Thoracic aorta (tissue), 2 donors: ENCODE data around the gene KLHL28. TPM values are rescaled to one million over a fixed set of nuclear protein-coding genes. Genes with fewer than 3 reads are reported as not detected.

Source experiments
- ATAC-seq: fragments of 150-250 bp; one replicate; pipeline ENCODE4 v1.8.0; 2017; ENCODE audit warnings: low read depth; ENCODE audit not compliant: insufficient number of reproducible peaks, low FRiP score
- DNase-seq: peaks from one replicate; pipeline ENCODE4 v3.0.0-alpha.2; 2020; ENCODE audit warnings: low spot score
- H3K27ac ChIP-seq, 2 donors: fragments of 200-600 bp; sonication (generic); 1 replicate in 1 of 2; 2 replicates in 1 of 2; pipeline ENCODE4 v1.5.1; 2016; ENCODE audit warnings: mild to moderate bottlenecking in 2 of 2, moderate library complexity in 2 of 2
- H3K27me3 ChIP-seq: fragments of 200-600 bp; sonication (generic); replicated peaks from 2 replicates; pipeline ENCODE4 v1.6.0; 2016; ENCODE audit warnings: mild to moderate bottlenecking; ENCODE audit not compliant: insufficient read depth
- H3K36me3 ChIP-seq: fragments of 200-600 bp; sonication (generic); one replicate; pipeline ENCODE4 v1.5.1; 2016
- H3K4me1 ChIP-seq, 2 donors: fragments of 200-600 bp; sonication (generic); 1 replicate in 1 of 2; 2 replicates in 1 of 2; pipeline versions ENCODE4 v1.5.1 to v1.6.0; 2016; ENCODE audit warnings: low read depth in 2 of 2, mild to moderate bottlenecking in 1 of 2; ENCODE audit not compliant: control insufficient read depth in 1 of 2
- H3K4me3 ChIP-seq: fragments of 200-600 bp; sonication (generic); 2 replicates; pipeline ENCODE4 v1.5.1; 2016; ENCODE audit warnings: mild to moderate bottlenecking
- H3K9me3 ChIP-seq: fragments of 200-600 bp; sonication (generic); 2 replicates; pipeline ENCODE4 v1.5.1; 2016
- CTCF ChIP-seq: fragments of 200-600 bp; sonication (generic); IDR thresholded peaks from one replicate; pipeline ENCODE4 v1.5.1; 2019; ENCODE audit warnings: antibody characterized with exemption
- total RNA-seq, 2 donors: library from RNA; depleted of rRNA; stranded (reverse); fragments of >200 nt; gene quantifications; one replicate each; pipeline versions ENCODE4 v1.1.0 to v1.2.3, GENCODE V29; 2016

KLHL28 gene
- total RNA-seq, 2 donors from 2014 or later: 9.6 to 11.0 TPM

GRCh38 chr14:44941591-44941990 is 20.2 kb downstream of the KLHL28 start:
- no peak for ATAC-seq
- no peak for DNase-seq
- Histone ChIP-seq H3K9me3 (no peaks in the 10 kb centered on the region), H3K4me3 (no peak overlapping the region), H3K27ac (no peak overlapping the region), H3K4me1 (peaks cover 0 to 5% of the 10 kb centered on the region in 2 donors), H3K27me3 (no peaks in the 10 kb centered on the region), H3K36me3 (peaks cover 14% of the 10 kb centered on the region)
- no peak for TF ChIP-seq CTCF

- no peaks in the 10 kb centered on the region for H3K9me3 ChIP-seq
- H3K4me3 ChIP-seq: no peak overlapping the region
- peaks cover 0 to 5% of the 10 kb centered on the region in 2 donors for H3K4me1 ChIP-seq
- no peak for ATAC-seq
- no peak for DNase-seq
- peaks cover 14% of the 10 kb centered on the region for H3K36me3 ChIP-seq
- no peaks in the 10 kb centered on the region for H3K27me3 ChIP-seq
- H3K27ac ChIP-seq: no peak overlapping the region
- no peak for TF ChIP-seq CTCF
Observed at GRCh38 chr14:44940944-44941343, 20.8 kb downstream of the KLHL28 start.

- DNase-seq (no peak), ATAC-seq (no peak)
- TF ChIP-seq CTCF: no peak
- no peaks in the 10 kb centered on the region for H3K9me3 ChIP-seq
- no peak overlapping the region for H3K27ac ChIP-seq
- H3K4me1 ChIP-seq: peaks cover 0 to 5% of the 10 kb centered on the region in 2 donors
- peaks cover 11% of the 10 kb centered on the region for H3K36me3 ChIP-seq
- no peaks in the 10 kb centered on the region for H3K27me3 ChIP-seq
- no peak overlapping the region for H3K4me3 ChIP-seq
Observed at GRCh38 chr14:44940211-44940610, 21.5 kb downstream of the KLHL28 start.

- Histone ChIP-seq H3K4me1 (peaks cover 0 to 5% of the 10 kb centered on the region in 2 donors), H3K27me3 (no peaks in the 10 kb centered on the region), H3K9me3 (no peaks in the 10 kb centered on the region), H3K4me3 (no peak overlapping the region), H3K36me3 (peaks cover 2% of the 10 kb centered on the region), H3K27ac (no peak overlapping the region)
- no peak for ATAC-seq
- DNase-seq: no peak
- no peak for TF ChIP-seq CTCF
Observed at GRCh38 chr14:44937547-44937946, 24.2 kb downstream of the KLHL28 start.

DNA sequence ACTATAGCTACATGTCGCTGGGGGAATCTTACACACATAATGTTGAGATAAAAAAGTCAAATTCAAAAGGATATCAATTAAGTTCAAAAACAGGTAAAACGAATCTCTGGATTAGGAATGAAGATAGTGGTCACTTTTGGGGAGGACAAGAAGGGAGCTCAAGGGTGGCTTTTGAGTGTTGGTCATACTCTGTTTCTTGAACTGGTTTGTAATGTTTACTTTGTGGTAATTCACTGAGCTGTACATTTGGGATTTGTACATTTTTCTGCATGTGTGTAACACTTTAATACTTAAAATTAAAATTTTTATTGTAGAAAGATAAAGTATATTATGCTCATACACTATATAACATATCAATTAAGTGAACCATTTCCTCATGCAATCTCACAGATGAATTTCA is 26.6 kb downstream of the KLHL28 start:
- DNase-seq (no peak), ATAC-seq (no peak)
- no peak for TF ChIP-seq CTCF
- peaks cover 2% of the 10 kb centered on the region for H3K36me3 ChIP-seq
- no peaks in the 10 kb centered on the region for H3K4me1 ChIP-seq
- H3K4me3 ChIP-seq: no peak overlapping the region
- no peak overlapping the region for H3K27ac ChIP-seq
- H3K27me3 ChIP-seq: no peaks in the 10 kb centered on the region
- no peaks in the 10 kb centered on the region for H3K9me3 ChIP-seq
